HepG2 (cell line): ENCODE measurements around the gene RAET1E. TPM values are rescaled to one million over a fixed set of nuclear protein-coding genes. Genes with fewer than 3 reads are reported as not detected.

ENCODE experiments used
- FOXC1 ChIP-seq: sonication (generic); formaldehyde crosslinking; IDR thresholded peaks from 2 replicates; pipeline ENCODE4 v1.8.0; 2022; ENCODE audit warnings: mild to moderate bottlenecking, missing genetic modification reagents, borderline replicate concordance
- HOXA3 ChIP-seq: sonication (generic); formaldehyde crosslinking; IDR thresholded peaks from 2 replicates; pipeline ENCODE4 v1.5.0; 2020; ENCODE audit warnings: missing genetic modification reagents
- MBD4 ChIP-seq: IDR thresholded peaks from 2 replicates; pipeline ENCODE4 v1.6.1; 2012; ENCODE audit warnings: low read length, inconsistent platforms, borderline replicate concordance
- NR1H2 ChIP-seq: sonication (generic); formaldehyde crosslinking; IDR thresholded peaks from 2 replicates; pipeline ENCODE4 v1.8.1; 2022; ENCODE audit warnings: low read depth, missing genetic modification reagents, borderline replicate concordance
- PHF20 ChIP-seq: sonication (generic); formaldehyde crosslinking; IDR thresholded peaks from 2 replicates; pipeline ENCODE4 v1.5.0; 2020; ENCODE audit warnings: mild to moderate bottlenecking, missing genetic modification reagents
- RBFOX2 ChIP-seq: fragments of 200-400 bp; formaldehyde crosslinking; IDR thresholded peaks from 2 replicates; pipeline ENCODE4 v1.6.1; 2017; ENCODE audit warnings: low read depth, mild to moderate bottlenecking, low read length
- SAP130 ChIP-seq: IDR thresholded peaks from 2 replicates; pipeline ENCODE4 v1.6.1; 2016; ENCODE audit warnings: low read depth
- SIN3A ChIP-seq: IDR thresholded peaks from 2 replicates; pipeline ENCODE4 v1.6.1; 2011; ENCODE audit warnings: low read depth, mild to moderate bottlenecking, control low read depth, low read length, borderline replicate concordance
- SP1 ChIP-seq, 2 experiments: fragments of 450-650 bp in 1 of 2; sonication (generic) in 1 of 2; formaldehyde crosslinking in 1 of 2; IDR thresholded peaks; 2 replicates each; pipeline versions ENCODE4 v1.4.0 to v1.6.1; 2016 to 2020; ENCODE audit warnings: missing genetic modification reagents in 1 of 2
- STAG1 ChIP-seq: sonication (generic); formaldehyde crosslinking; IDR thresholded peaks from 2 replicates; pipeline ENCODE4 v1.4.0; 2020; ENCODE audit warnings: missing genetic modification reagents
- TAF1 ChIP-seq: sonication (generic); formaldehyde crosslinking; IDR thresholded peaks from 2 replicates; pipeline ENCODE4 v1.4.0; 2020; ENCODE audit warnings: missing genetic modification reagents
- ZNF292 ChIP-seq: sonication (generic); formaldehyde crosslinking; IDR thresholded peaks from 2 replicates; pipeline ENCODE4 v1.8.1; 2022; ENCODE audit warnings: mild to moderate bottlenecking, low read depth, missing genetic modification reagents, borderline replicate concordance
- ZNF30 ChIP-seq: sonication (generic); formaldehyde crosslinking; IDR thresholded peaks from 2 replicates; pipeline ENCODE4 v1.5.0; 2020; ENCODE audit warnings: mild to moderate bottlenecking, missing genetic modification reagents
- ZNF703 ChIP-seq: sonication (generic); formaldehyde crosslinking; IDR thresholded peaks from 2 replicates; pipeline ENCODE4 v1.5.1; 2020; ENCODE audit warnings: missing genetic modification reagents, mild to moderate bottlenecking, moderate library complexity, borderline replicate concordance
- ZNF737 ChIP-seq: sonication (generic); formaldehyde crosslinking; IDR thresholded peaks from 2 replicates; pipeline ENCODE4 v1.5.0; 2020; ENCODE audit warnings: missing genetic modification reagents, mild to moderate bottlenecking, borderline replicate concordance
- polyA plus RNA-seq, 8 experiments: library from polyadenylated mRNA; depleted of rRNA in 3 of 8; stranded (reverse) in 7 of 8; unstranded in 1 of 8; fragments of >200 nt; fragmentation: Illumina TruSeq in 4 of 8; extraction: Trizol in 4 of 8; gene quantifications; 2 replicates each; pipeline versions ENCODE4 v1.2.1 to v1.2.3, GENCODE V29; 2011 to 2016; ENCODE audit warnings: low read depth in 4 of 8, missing spikeins in 1 of 8, mixed read lengths in 1 of 8; ENCODE audit not compliant: insufficient read depth in 1 of 8
- total RNA-seq, 5 experiments: library from RNA; depleted of rRNA; stranded (reverse); fragments of >200 nt; fragmentation: Illumina TruSeq; extraction: Trizol; gene quantifications; 2 replicates each; pipeline ENCODE4 v1.2.3, GENCODE V29; 2016; ENCODE audit warnings: low read depth in 1 of 5
- TF ChIP-seq, protein P1 (sequence below): sonication (generic); formaldehyde crosslinking; IDR thresholded peaks from 2 replicates; pipeline ENCODE4 v1.5.0; 2020; ENCODE audit warnings: missing genetic modification reagents
- TF ChIP-seq, protein P2 (sequence below): sonication (generic); formaldehyde crosslinking; IDR thresholded peaks from 2 replicates; pipeline ENCODE4 v1.5.0; 2020; ENCODE audit warnings: mild to moderate bottlenecking, missing genetic modification reagents, borderline replicate concordance
- TF ChIP-seq, protein P3 (sequence below): sonication (generic); formaldehyde crosslinking; IDR thresholded peaks from 2 replicates; pipeline ENCODE4 v1.8.0; 2022; ENCODE audit warnings: mild to moderate bottlenecking, missing genetic modification reagents, borderline replicate concordance
- TF ChIP-seq, protein P4 (sequence below), 2 experiments: sonication (generic) in 1 of 2; formaldehyde crosslinking in 1 of 2; IDR thresholded peaks; 2 replicates each; pipeline versions ENCODE4 v1.5.1 to v1.6.1; 2011 to 2020; ENCODE audit warnings: borderline replicate concordance in 1 of 2, low read depth in 1 of 2, low read length in 1 of 2, mild to moderate bottlenecking in 1 of 2, missing genetic modification reagents in 1 of 2, moderate library complexity in 1 of 2

Gene RAET1E
- total and polyA plus RNA-seq, 2 of the 13 experiments (the other 11 are each of a cell fraction or from before 2014, with no cell fraction given): not detected

DNA sequence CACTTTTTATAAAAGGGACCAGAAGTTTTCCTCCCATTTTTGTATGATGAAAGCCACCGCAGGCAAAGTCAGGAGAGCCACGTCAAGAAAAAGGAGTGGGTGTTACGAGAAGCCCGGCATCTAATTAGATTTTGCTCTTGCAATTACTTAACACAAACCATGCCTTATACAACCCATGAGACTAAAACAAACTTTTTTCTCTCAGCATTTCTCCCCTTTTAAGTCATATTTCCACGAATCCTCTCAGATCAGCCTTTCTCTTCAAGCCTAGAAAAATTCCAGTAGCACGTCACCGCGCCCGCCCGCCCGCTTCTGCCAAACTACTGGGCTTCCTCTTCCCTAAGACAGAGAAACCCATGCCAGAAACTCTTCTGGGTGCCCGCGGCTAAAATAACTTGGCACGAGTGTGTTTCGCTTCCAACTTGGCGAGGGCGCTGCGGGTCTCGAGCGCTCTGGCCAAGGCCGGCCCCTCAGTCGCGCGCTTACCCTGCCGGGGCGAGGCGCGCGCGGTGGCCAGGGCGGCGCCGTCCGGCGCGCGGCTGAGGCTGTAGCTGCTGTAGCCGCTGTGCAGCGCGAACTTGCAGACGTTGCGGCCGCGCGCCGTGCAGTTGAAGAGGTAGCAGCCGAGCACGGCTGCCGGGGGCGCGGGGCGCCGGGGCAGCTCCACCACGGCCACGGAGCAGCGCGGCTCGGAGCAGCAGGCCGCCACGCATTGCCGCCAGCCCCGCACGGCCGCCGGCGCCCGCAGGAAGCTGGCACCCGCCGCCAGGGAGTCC is 34.8 kb downstream of the RAET1E start (continued):
- TF ChIP-seq, protein P1, sequence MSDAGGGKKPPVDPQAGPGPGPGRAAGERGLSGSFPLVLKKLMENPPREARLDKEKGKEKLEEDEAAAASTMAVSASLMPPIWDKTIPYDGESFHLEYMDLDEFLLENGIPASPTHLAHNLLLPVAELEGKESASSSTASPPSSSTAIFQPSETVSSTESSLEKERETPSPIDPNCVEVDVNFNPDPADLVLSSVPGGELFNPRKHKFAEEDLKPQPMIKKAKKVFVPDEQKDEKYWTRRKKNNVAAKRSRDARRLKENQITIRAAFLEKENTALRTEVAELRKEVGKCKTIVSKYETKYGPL: no peak
- TF ChIP-seq ZNF737 (CRISPR knock-in tag): no peak
- peak; percentile 7; the same call in 1 of the 2 replicates for TF ChIP-seq ZNF703
- TF ChIP-seq, protein P2, sequence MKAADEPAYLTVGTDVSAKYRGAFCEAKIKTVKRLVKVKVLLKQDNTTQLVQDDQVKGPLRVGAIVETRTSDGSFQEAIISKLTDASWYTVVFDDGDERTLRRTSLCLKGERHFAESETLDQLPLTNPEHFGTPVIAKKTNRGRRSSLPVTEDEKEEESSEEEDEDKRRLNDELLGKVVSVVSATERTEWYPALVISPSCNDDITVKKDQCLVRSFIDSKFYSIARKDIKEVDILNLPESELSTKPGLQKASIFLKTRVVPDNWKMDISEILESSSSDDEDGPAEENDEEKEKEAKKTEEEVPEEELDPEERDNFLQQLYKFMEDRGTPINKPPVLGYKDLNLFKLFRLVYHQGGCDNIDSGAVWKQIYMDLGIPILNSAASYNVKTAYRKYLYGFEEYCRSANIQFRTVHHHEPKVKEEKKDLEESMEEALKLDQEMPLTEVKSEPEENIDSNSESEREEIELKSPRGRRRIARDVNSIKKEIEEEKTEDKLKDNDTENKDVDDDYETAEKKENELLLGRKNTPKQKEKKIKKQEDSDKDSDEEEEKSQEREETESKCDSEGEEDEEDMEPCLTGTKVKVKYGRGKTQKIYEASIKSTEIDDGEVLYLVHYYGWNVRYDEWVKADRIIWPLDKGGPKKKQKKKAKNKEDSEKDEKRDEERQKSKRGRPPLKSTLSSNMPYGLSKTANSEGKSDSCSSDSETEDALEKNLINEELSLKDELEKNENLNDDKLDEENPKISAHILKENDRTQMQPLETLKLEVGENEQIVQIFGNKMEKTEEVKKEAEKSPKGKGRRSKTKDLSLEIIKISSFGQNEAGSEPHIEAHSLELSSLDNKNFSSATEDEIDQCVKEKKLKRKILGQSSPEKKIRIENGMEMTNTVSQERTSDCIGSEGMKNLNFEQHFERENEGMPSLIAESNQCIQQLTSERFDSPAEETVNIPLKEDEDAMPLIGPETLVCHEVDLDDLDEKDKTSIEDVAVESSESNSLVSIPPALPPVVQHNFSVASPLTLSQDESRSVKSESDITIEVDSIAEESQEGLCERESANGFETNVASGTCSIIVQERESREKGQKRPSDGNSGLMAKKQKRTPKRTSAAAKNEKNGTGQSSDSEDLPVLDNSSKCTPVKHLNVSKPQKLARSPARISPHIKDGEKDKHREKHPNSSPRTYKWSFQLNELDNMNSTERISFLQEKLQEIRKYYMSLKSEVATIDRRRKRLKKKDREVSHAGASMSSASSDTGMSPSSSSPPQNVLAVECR: peak; percentile 46
- TF ChIP-seq HOXA3 (CRISPR knock-in tag): 0 out of 2 replicates have a peak, but pooled peaks have one; percentile 20
- 0 out of 2 replicates have a peak, but pooled peaks have one; percentile 8 for TF ChIP-seq RBFOX2
- TF ChIP-seq SAP130: peak; percentile 20; the same call in 1 of the 2 replicates
- no peak for TF ChIP-seq PHF20 (CRISPR knock-in tag)
- TF ChIP-seq SIN3A: 0 out of 2 replicates have a peak, but pooled peaks have one; percentile 11
- no peak for TF ChIP-seq ZNF30
- TF ChIP-seq ZNF292 (CRISPR knock-in tag): no peak
- 0 out of 2 replicates have a peak, but pooled peaks have one; percentile 16 for TF ChIP-seq FOXC1 (CRISPR knock-in tag)
- TF ChIP-seq MBD4: no peak
- TF ChIP-seq, protein P3, sequence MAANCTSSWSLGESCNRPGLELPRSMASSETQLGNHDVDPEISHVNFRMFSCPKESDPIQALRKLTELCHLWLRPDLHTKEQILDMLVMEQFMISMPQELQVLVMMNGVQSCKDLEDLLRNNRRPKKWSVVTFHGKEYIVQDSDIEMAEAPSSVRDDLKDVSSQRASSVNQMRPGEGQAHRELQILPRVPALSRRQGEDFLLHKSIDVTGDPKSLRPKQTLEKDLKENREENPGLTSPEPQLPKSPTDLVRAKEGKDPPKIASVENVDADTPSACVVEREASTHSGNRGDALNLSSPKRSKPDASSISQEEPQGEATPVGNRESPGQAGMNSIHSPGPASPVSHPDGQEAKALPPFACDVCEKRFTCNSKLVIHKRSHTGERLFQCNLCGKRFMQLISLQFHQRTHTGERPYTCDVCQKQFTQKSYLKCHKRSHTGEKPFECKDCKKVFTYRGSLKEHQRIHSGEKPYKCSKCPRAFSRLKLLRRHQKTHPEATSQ: no peak
- TF ChIP-seq, protein P4, sequence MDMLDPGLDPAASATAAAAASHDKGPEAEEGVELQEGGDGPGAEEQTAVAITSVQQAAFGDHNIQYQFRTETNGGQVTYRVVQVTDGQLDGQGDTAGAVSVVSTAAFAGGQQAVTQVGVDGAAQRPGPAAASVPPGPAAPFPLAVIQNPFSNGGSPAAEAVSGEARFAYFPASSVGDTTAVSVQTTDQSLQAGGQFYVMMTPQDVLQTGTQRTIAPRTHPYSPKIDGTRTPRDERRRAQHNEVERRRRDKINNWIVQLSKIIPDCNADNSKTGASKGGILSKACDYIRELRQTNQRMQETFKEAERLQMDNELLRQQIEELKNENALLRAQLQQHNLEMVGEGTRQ (IDR thresholded peaks at IDR 0.05; ENCODE audit: low read depth, low read length): no peak
- TF ChIP-seq, protein P4 (CRISPR knock-in tag; IDR thresholded peaks at IDR 0.05; ENCODE audit: borderline replicate concordance): no peak
- peak; percentile 14; the same call in 1 of the 2 replicates for TF ChIP-seq TAF1
- no peak for TF ChIP-seq STAG1 (CRISPR knock-in tag)
- TF ChIP-seq SP1 (IDR thresholded peaks at IDR 0.05): no peak
- no peak for TF ChIP-seq SP1 (CRISPR knock-in tag; IDR thresholded peaks at IDR 0.05)
- no peak for TF ChIP-seq NR1H2 (CRISPR knock-in tag)
